ENCODE data around the gene SNRPD3.

GRCh38 chr22:24513378-24514240 lies 42.2 kb upstream of the SNRPD3 start:
- TF ChIP-seq CTCF (conservative IDR thresholded peaks at IDR 0.05; ENCODE audit: low read depth, low read length) (no peak), EZH2 (IDR thresholded peaks at IDR 0.05; ENCODE audit: low read length, unreplicated experiment) (no peak)

Measured in PC-3 (cell line).